ENCODE data around the gene UST.

DNA sequence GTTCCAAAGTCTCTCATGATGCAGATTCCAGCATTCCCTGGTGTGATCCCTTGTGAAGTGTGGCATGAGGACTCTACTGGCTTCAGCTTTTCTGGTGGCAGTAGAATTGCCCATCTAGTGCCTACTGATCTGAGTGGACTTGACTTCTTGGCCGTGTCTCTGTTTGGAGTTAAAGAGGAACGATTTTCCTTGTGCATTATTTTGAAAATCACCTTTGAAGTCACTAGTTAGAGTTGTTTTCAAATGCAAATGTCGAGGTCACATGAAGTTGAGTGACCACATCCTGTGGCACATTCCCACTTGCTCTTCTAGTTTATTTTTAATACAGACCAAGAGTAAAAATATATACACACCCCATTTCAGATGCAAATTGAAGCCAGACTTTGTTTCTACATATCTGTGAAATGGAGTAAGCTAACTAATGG lies 300.0 kb downstream of the UST start:
- TF ChIP-seq, protein P1, sequence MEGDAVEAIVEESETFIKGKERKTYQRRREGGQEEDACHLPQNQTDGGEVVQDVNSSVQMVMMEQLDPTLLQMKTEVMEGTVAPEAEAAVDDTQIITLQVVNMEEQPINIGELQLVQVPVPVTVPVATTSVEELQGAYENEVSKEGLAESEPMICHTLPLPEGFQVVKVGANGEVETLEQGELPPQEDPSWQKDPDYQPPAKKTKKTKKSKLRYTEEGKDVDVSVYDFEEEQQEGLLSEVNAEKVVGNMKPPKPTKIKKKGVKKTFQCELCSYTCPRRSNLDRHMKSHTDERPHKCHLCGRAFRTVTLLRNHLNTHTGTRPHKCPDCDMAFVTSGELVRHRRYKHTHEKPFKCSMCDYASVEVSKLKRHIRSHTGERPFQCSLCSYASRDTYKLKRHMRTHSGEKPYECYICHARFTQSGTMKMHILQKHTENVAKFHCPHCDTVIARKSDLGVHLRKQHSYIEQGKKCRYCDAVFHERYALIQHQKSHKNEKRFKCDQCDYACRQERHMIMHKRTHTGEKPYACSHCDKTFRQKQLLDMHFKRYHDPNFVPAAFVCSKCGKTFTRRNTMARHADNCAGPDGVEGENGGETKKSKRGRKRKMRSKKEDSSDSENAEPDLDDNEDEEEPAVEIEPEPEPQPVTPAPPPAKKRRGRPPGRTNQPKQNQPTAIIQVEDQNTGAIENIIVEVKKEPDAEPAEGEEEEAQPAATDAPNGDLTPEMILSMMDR (IDR thresholded peaks at IDR 0.05), result no peak
- TF ChIP-seq POLR2AphosphoS5 (IDR thresholded peaks at IDR 0.05) (no peak), POLR2A (IDR thresholded peaks at IDR 0.05) (no peak), EP300 (IDR thresholded peaks at IDR 0.05; ENCODE audit: low read depth) (no peak)
